BLaER1 treated with 17β-estradiol and CSF1 and Interleukin-3, amounts not matched to agents 10 nM and 100 nM (cell line): ENCODE results near the gene PNMA6E.

Experiments
- H3K27ac ChIP-seq, 11 experiments: shearing (Covaris generic); formaldehyde crosslinking; 2 replicates each; pipeline ENCODE4 v1.8.1; 2022
- H3K27me3 ChIP-seq, 11 experiments: shearing (Covaris generic); formaldehyde crosslinking; 2 replicates each; pipeline ENCODE4 v1.8.1; 2022
- H3K36me3 ChIP-seq, 11 experiments: shearing (Covaris generic); formaldehyde crosslinking; 2 replicates each; pipeline ENCODE4 v1.8.1; 2022
- H3K4me1 ChIP-seq, 10 experiments: shearing (Covaris generic); formaldehyde crosslinking; 2 replicates each; pipeline ENCODE4 v1.8.1; 2022
- H3K4me2 ChIP-seq, 11 experiments: shearing (Covaris generic); formaldehyde crosslinking; 2 replicates each; pipeline ENCODE4 v1.8.1; 2022
- H3K4me3 ChIP-seq, 10 experiments: shearing (Covaris generic); formaldehyde crosslinking; 2 replicates each; pipeline ENCODE4 v1.8.1; 2022
- H3K9ac ChIP-seq, 11 experiments: shearing (Covaris generic); formaldehyde crosslinking; 2 replicates each; pipeline ENCODE4 v1.8.1; 2022
- H3K9me3 ChIP-seq, 11 experiments: shearing (Covaris generic); formaldehyde crosslinking; replicated peaks in 1 of 11; 2 replicates each; pipeline ENCODE4 v1.8.1; 2022
- H4K20me1 ChIP-seq, 11 experiments: shearing (Covaris generic); formaldehyde crosslinking; 2 replicates each; pipeline ENCODE4 v1.8.1; 2022
- Cebpa-rat ChIP-seq, 11 experiments: shearing (Covaris generic); IDR thresholded peaks; 2 replicates each; pipeline ENCODE4 v1.8.1; 2022

PNMA6E gene

GRCh38 chrX:153351981-153352380 lies 49.2 kb downstream of the PNMA6E start:
- H3K27ac ChIP-seq = no peak overlapping the region
- no peak for TF ChIP-seq Cebpa-rat (IDR thresholded peaks at IDR 0.05)

GRCh38 chrX:153349952-153350351 lies 51.2 kb downstream of the PNMA6E start:
- Histone ChIP-seq H3K4me2 (no peak overlapping the region), H3K36me3 (peaks cover 41 to 58% (median 47%) of the 10 kb centered on the region in 11 experiments), H3K27me3 (peaks cover 39 to 87% (median 78%) of the 10 kb centered on the region in 11 experiments), H3K27ac (no peak overlapping the region), H3K9me3 (peaks cover 0 to 34% (median 26%) of the 10 kb centered on the region in 11 experiments; a peak in 15 of 22 replicates), H3K4me3 (no peak overlapping the region), H3K9ac (no peak overlapping the region), H4K20me1 (peaks cover 0 to 46% (median 0%) of the 10 kb centered on the region in 11 experiments; a peak in 7 of 22 replicates), H3K4me1 (no peaks in the 10 kb centered on the region)
- TF ChIP-seq Cebpa-rat (IDR thresholded peaks at IDR 0.05) = no peak

More at GRCh38 chrX:153351981-153352380, 49.2 kb downstream of the PNMA6E start:
- H3K9ac ChIP-seq = no peak overlapping the region
- H3K4me1 ChIP-seq = no peaks in the 10 kb centered on the region
- peaks cover 0 to 32% (median 0%) of the 10 kb centered on the region in 11 experiments; a peak in 7 of 22 replicates for H4K20me1 ChIP-seq
- peaks cover 25 to 38% (median 30%) of the 10 kb centered on the region in 11 experiments for H3K36me3 ChIP-seq
- peaks cover 29 to 80% (median 63%) of the 10 kb centered on the region in 11 experiments for H3K27me3 ChIP-seq
- peaks cover 18 to 42% (median 32%) of the 10 kb centered on the region in 11 experiments for H3K9me3 ChIP-seq
- H3K4me3 ChIP-seq = no peak overlapping the region
- H3K4me2 ChIP-seq = no peak overlapping the region

GRCh38 chrX:153348421-153348820 lies 52.7 kb downstream of the PNMA6E start:
- Histone ChIP-seq H4K20me1 (peaks cover 0 to 53% (median 8%) of the 10 kb centered on the region in 11 experiments; a peak in 10 of 22 replicates), H3K9me3 (peaks cover 0 to 39% (median 26%) of the 10 kb centered on the region in 11 experiments; a peak in 15 of 22 replicates), H3K36me3 (peaks cover 51 to 74% (median 62%) of the 10 kb centered on the region in 11 experiments), H3K4me2 (no peak overlapping the region), H3K4me1 (no peaks in the 10 kb centered on the region), H3K4me3 (no peak overlapping the region), H3K27me3 (peaks cover 54 to 89% (median 79%) of the 10 kb centered on the region in 11 experiments), H3K9ac (no peak overlapping the region), H3K27ac (no peak overlapping the region)
- TF ChIP-seq Cebpa-rat (IDR thresholded peaks at IDR 0.05) = no peak

GRCh38 chrX:153347530-153347929 lies 53.6 kb downstream of the PNMA6E start:
- H3K9ac ChIP-seq = no peak overlapping the region
- no peak overlapping the region for H3K4me3 ChIP-seq
- H3K27ac ChIP-seq = no peak overlapping the region
- TF ChIP-seq Cebpa-rat (IDR thresholded peaks at IDR 0.05) = no peak
- H4K20me1 ChIP-seq = peaks cover 0 to 55% (median 9%) of the 10 kb centered on the region in 11 experiments; a peak in 12 of 22 replicates
- H3K4me1 ChIP-seq = no peaks in the 10 kb centered on the region
- peaks cover 0 to 39% (median 26%) of the 10 kb centered on the region in 11 experiments; a peak in 15 of 22 replicates for H3K9me3 ChIP-seq
- peaks cover 53 to 83% (median 62%) of the 10 kb centered on the region in 11 experiments for H3K36me3 ChIP-seq
- H3K27me3 ChIP-seq = peaks cover 59 to 89% (median 81%) of the 10 kb centered on the region in 11 experiments
- no peak overlapping the region for H3K4me2 ChIP-seq
